NCI-H1048 (cell line): ENCODE results near the gene TMEM139.

Source experiments
- DNase-seq: peaks from one replicate; lab custom pipeline; 2025; lab: John Stamatoyannopoulos, UW

Gene TMEM139

GRCh38 chr7:143325240-143325639 lies 40.5 kb downstream of the TMEM139 start:
- DNase-seq: no peak

GRCh38 chr7:143327903-143328302 lies 43.1 kb downstream of the TMEM139 start:
- DNase-seq: no peak

GRCh38 chr7:143329471-143330170 lies 44.9 kb downstream of the TMEM139 start:
- DNase-seq: no peak

- DNase-seq: no peak
Measured at GRCh38 chr7:143331179-143331801, 46.5 kb downstream of the TMEM139 start.

- no peak for DNase-seq
Measured at GRCh38 chr7:143334244-143334643, 49.5 kb downstream of the TMEM139 start.

- DNase-seq: no peak
Measured at GRCh38 chr7:143337216-143337615, 52.5 kb downstream of the TMEM139 start.
